NCI-H69 (cell line): ENCODE measurements around the gene CYLD.

ENCODE experiments used
- DNase-seq: peaks from one replicate; lab custom pipeline; 2025; lab: John Stamatoyannopoulos, UW

The CYLD gene

DNA sequence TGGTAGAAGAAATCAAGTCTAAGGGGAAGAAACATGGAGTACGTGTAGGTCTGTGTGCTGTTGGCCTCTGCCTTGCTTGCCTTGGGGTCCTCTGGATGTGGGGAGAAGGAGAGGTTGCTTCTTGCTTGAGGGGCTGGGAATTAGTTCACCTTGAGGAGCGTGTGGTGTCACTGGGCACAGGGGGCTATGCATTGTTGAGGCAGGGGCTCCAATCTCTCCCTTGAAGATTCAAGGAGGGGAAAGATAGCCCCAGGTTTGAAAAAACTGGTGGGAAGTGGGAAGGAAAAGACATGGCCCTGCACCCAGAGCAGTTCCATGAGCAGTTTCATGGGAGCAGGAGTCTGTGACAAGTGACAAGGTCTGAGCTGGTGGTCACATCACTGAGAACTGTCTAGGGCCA is 103.4 kb downstream of the CYLD start:
- no peak for DNase-seq

DNA sequence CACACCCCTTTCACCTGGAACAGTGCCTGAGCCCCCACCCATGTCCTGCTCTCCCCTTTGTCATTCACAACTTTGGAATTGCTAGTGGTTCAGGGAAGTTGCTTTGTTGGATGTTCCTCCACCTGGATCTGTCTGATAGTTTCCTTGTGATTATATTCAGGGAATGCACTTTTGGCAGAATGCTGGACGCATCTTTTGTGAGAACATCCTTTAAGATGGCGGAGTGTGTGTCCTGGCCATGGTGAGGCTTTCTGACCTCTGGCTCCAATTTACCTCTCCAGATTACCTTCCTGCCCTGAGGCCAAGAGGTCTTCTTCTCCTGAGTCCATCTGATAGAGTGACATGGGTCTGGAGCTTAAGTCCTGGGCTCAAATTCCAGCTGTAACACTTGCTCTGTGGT is 104.6 kb downstream of the CYLD start:
- no peak for DNase-seq

GRCh38 chr16:50847166-50847565 is 105.3 kb downstream of the CYLD start:
- DNase-seq, result no peak

DNA sequence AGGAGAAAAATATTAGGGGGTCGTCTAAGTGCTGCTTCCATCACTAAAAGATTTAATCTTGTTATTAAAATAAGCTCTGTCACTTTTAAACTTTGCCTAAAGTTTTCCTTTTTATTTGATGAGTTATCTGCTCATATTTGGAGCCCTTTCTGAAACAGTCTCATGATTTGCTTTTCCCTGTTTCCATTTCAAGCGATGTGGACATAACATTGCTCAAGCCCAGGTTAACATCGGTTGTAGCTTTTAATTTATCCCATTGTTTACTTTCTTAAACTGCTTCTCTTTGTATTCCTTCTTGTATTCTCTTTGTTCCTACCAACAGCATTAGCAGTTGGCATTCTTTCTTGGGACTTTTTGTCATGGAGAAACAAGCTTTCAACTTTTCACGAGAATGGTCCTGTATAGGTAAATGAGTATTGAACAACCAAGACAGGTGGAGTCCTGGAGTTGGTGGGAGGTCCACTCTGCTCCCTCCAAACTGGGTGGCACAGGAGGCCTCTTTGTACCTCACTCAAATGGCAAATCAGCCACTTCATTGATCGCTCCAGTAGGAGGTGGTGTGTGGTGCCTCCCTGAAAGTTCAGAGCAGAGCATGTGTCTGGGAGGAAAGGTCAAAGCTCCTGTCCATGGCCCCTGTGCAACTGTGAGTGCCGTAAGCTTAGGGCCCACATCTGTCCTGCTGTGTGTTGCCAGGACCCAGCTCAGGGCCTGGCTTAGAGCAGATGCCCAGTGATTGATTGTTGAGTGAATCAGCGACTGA is 107.0 kb downstream of the CYLD start:
- DNase-seq, result no peak
